H1 (cell line): ENCODE results near the gene PPP4R4. TPM values are rescaled to one million over a fixed set of nuclear protein-coding genes. Genes with fewer than 3 reads are reported as not detected.

Experiments used
- CTCF ChIA-PET: fragments of 300-600 bp; sonication (Branson Sonifier 250); formaldehyde crosslinking; loops from one replicate; lab custom pipeline; 2021; ENCODE audit not compliant: partially characterized antibody; lab: Charles Lee
- POLR2A ChIA-PET: fragments of 300-600 bp; sonication (Branson Sonifier 250); formaldehyde crosslinking; loops from one replicate; lab custom pipeline; 2021; ENCODE audit warnings: inconsistent platforms; ENCODE audit not compliant: partially characterized antibody; lab: Charles Lee
- DNase-seq, 2 experiments: peaks; one replicate each; pipeline versions ENCODE4 v3.0.0 to v3.0.0-alpha.2; 2010 to 2022; ENCODE audit warnings: low spot score in 2 of 2, low read depth in 1 of 2, mixed read lengths in 1 of 2
- FAIRE-seq: peaks from 2 replicates; lab custom pipeline; 2011; peaks lifted over from hg19 to GRCh38; lab: Jason Lieb, UNC
- H2AFZ ChIP-seq: 2 replicates; pipeline ENCODE4 v1.8.1; 2012; ENCODE audit warnings: low read length, inconsistent platforms
- H2AK5ac ChIP-seq: 2 replicates; pipeline ENCODE4 v1.6.1; 2013; ENCODE audit warnings: low read depth, low read length
- H2BK120ac ChIP-seq: replicated peaks from 2 replicates; pipeline ENCODE3; 2013; ENCODE audit warnings: low read depth, low read length, inconsistent platforms
- H2BK12ac ChIP-seq: 2 replicates; pipeline ENCODE4 v1.6.1; 2013; ENCODE audit warnings: low read depth, low read length
- H2BK15ac ChIP-seq: 2 replicates; pipeline ENCODE4 v1.6.1; 2013; ENCODE audit warnings: low read length
- H2BK20ac ChIP-seq: 2 replicates; pipeline ENCODE4 v1.6.1; 2013; ENCODE audit warnings: low read length
- H2BK5ac ChIP-seq: 2 replicates; pipeline ENCODE4 v1.6.1; 2013; ENCODE audit warnings: low read depth, low read length
- H3K14ac ChIP-seq: 2 replicates; pipeline ENCODE4 v1.6.1; 2013; ENCODE audit warnings: inconsistent platforms; ENCODE audit not compliant: insufficient read length
- H3K18ac ChIP-seq: 2 replicates; pipeline ENCODE4 v1.6.1; 2013; ENCODE audit warnings: low read length; ENCODE audit errors: extremely low read depth
- H3K23ac ChIP-seq: 2 replicates; pipeline ENCODE4 v1.6.1; 2013; ENCODE audit warnings: inconsistent platforms; ENCODE audit not compliant: insufficient read length
- H3K23me2 ChIP-seq: 2 replicates; pipeline ENCODE4 v1.6.1; 2013; ENCODE audit warnings: low read depth, low read length
- H3K27ac ChIP-seq: 2 replicates; pipeline ENCODE4 v1.6.1; 2011; ENCODE audit warnings: low read depth, low read length, inconsistent platforms
- H3K27me3 ChIP-seq, 4 experiments: replicated peaks in 1 of 4; 1 replicate in 1 of 4; 2 replicates in 3 of 4; pipeline versions ENCODE4 v1.6.1 to v1.8.1; 2011 to 2013; ENCODE audit warnings: low read length in 3 of 4, mild to moderate bottlenecking in 3 of 4, inconsistent platforms in 2 of 4, mixed read lengths in 2 of 4, moderate library complexity in 1 of 4; ENCODE audit not compliant: control insufficient read depth in 3 of 4, insufficient read depth in 3 of 4; ENCODE audit errors: extremely low read depth in 1 of 4
- H3K36me3 ChIP-seq, 4 experiments: 2 replicates each; pipeline versions ENCODE4 v1.6.1 to v1.8.1; 2011 to 2013; ENCODE audit warnings: mild to moderate bottlenecking in 4 of 4, low read length in 3 of 4, moderate library complexity in 2 of 4, control low read depth in 1 of 4, inconsistent platforms in 1 of 4; ENCODE audit not compliant: insufficient read depth in 4 of 4, control insufficient read depth in 2 of 4
- H3K4ac ChIP-seq: replicated peaks from 2 replicates; pipeline ENCODE3; 2013; ENCODE audit warnings: low read length, low read depth, mixed read lengths, inconsistent platforms; ENCODE audit not compliant: insufficient read length
- H3K4me1 ChIP-seq, 4 experiments: replicated peaks in 1 of 4; 1 replicate in 1 of 4; 2 replicates in 3 of 4; pipeline versions ENCODE4 v1.6.1 to v1.8.1; 2011 to 2013; ENCODE audit warnings: low read length in 3 of 4, inconsistent platforms in 2 of 4, mixed read lengths in 1 of 4; ENCODE audit not compliant: insufficient read depth in 4 of 4, control insufficient read depth in 3 of 4
- H3K4me2 ChIP-seq, 2 experiments: 2 replicates each; pipeline versions ENCODE4 v1.6.1 to v1.8.1; 2011 to 2013; ENCODE audit warnings: low read depth in 2 of 2, low read length in 2 of 2, control low read depth in 1 of 2, inconsistent platforms in 1 of 2, mild to moderate bottlenecking in 1 of 2; ENCODE audit not compliant: insufficient read depth in 1 of 2
- H3K4me3 ChIP-seq, 4 experiments: fragments of 200-600, 300-600 bp in 1 of 4; sonication (generic), shearing (Covaris generic), sonication (Bioruptor Twin) in 1 of 4; 2 replicates each; pipeline versions ENCODE4 v1.5.1 to v1.8.1; 2011 to 2016; ENCODE audit warnings: low read length in 4 of 4, low read depth in 3 of 4, control low read depth in 2 of 4, inconsistent platforms in 2 of 4, mild to moderate bottlenecking in 2 of 4, mixed read lengths in 1 of 4, moderate library complexity in 1 of 4; ENCODE audit not compliant: insufficient read depth in 2 of 4; ENCODE audit errors: extremely low read depth in 1 of 4
- H3K56ac ChIP-seq: replicated peaks from 2 replicates; pipeline ENCODE3; 2013; ENCODE audit warnings: low read depth, mild to moderate bottlenecking, mixed read lengths, low read length, inconsistent platforms; ENCODE audit not compliant: insufficient read length
- H3K79me1 ChIP-seq: 2 replicates; pipeline ENCODE4 v1.6.1; 2013; ENCODE audit warnings: low read depth, low read length, control low read depth
- H3K79me2 ChIP-seq, 2 experiments: 2 replicates each; pipeline versions ENCODE4 v1.6.1 to v1.8.1; 2012 to 2013; ENCODE audit warnings: low read length in 2 of 2, mild to moderate bottlenecking in 2 of 2, inconsistent platforms in 1 of 2; ENCODE audit not compliant: insufficient read depth in 2 of 2, control insufficient read depth in 1 of 2
- H3K9ac ChIP-seq, 4 experiments: replicated peaks in 1 of 4; 1 replicate in 1 of 4; 2 replicates in 3 of 4; pipeline versions ENCODE4 v1.6.1 to v1.8.1; 2011 to 2013; ENCODE audit warnings: low read depth in 3 of 4, low read length in 3 of 4, control low read depth in 2 of 4, mild to moderate bottlenecking in 2 of 4, moderate library complexity in 2 of 4, inconsistent platforms in 1 of 4; ENCODE audit errors: extremely low read depth in 1 of 4
- H3K9me3 ChIP-seq, 2 experiments: 2 replicates each; pipeline versions ENCODE4 v1.6.1 to v1.8.1; 2012 to 2013; ENCODE audit warnings: mild to moderate bottlenecking in 2 of 2, moderate library complexity in 2 of 2, control low read depth in 1 of 2, inconsistent platforms in 1 of 2, low read depth in 1 of 2, low read length in 1 of 2, mixed read lengths in 1 of 2; ENCODE audit not compliant: insufficient read depth in 2 of 2
- H4K20me1 ChIP-seq, 2 experiments: replicated peaks in 1 of 2; 2 replicates each; pipeline versions ENCODE3 to v1.8.1; 2011 to 2013; ENCODE audit warnings: inconsistent platforms in 2 of 2, low read length in 2 of 2, mild to moderate bottlenecking in 1 of 2; ENCODE audit not compliant: insufficient read depth in 2 of 2, control insufficient read depth in 1 of 2
- H4K5ac ChIP-seq: 2 replicates; pipeline ENCODE4 v1.6.1; 2013; ENCODE audit warnings: low read length, low read depth, mixed read lengths, inconsistent platforms; ENCODE audit not compliant: insufficient read length
- H4K8ac ChIP-seq: 2 replicates; pipeline ENCODE4 v1.8.0; 2013; ENCODE audit warnings: mild to moderate bottlenecking, moderate library complexity, low read length, inconsistent platforms; ENCODE audit not compliant: insufficient read depth; ENCODE audit errors: extremely low read depth
- H4K91ac ChIP-seq: replicated peaks from 2 replicates; pipeline ENCODE3; 2013; ENCODE audit warnings: low read length, mixed read lengths, inconsistent platforms; ENCODE audit not compliant: insufficient read length
- ASH2L ChIP-seq: fragments of 200-600, 300-600 bp; sonication (generic); IDR thresholded peaks from one replicate; pipeline ENCODE4 v1.7.1; 2017; ENCODE audit warnings: low read length
- BRCA1 ChIP-seq: IDR thresholded peaks from 2 replicates; pipeline ENCODE4 v1.6.1; 2012; ENCODE audit warnings: low read depth, low read length, improper control_type of control experiment
- CEBPB ChIP-seq: IDR thresholded peaks from 2 replicates; pipeline ENCODE4 v1.6.1; 2012; ENCODE audit warnings: low read depth, low read length
- EP300 ChIP-seq, 2 experiments: IDR thresholded peaks; 1 replicate in 1 of 2; 2 replicates in 1 of 2; pipeline ENCODE4 v1.6.1; 2011 to 2012; ENCODE audit warnings: low read depth in 2 of 2, low read length in 2 of 2, mild to moderate bottlenecking in 2 of 2, borderline replicate concordance in 1 of 2, inconsistent platforms in 1 of 2, moderate library complexity in 1 of 2
- EZH2 ChIP-seq: fragments of 200-600 bp; sonication (generic); IDR thresholded peaks from 2 replicates; pipeline ENCODE4 v1.7.1; 2012; ENCODE audit warnings: low read depth, mild to moderate bottlenecking, moderate library complexity, low read length, inconsistent platforms; ENCODE audit not compliant: severe bottlenecking
- JUN ChIP-seq: IDR thresholded peaks from 2 replicates; pipeline ENCODE4 v1.6.1; 2011; ENCODE audit warnings: low read depth, mild to moderate bottlenecking, improper control_type of control experiment, low read length
- POLR2A ChIP-seq, 2 experiments: IDR thresholded peaks; 1 replicate in 1 of 2; 2 replicates in 1 of 2; pipeline ENCODE4 v1.6.1; 2011; ENCODE audit warnings: low read depth in 2 of 2, low read length in 2 of 2, mild to moderate bottlenecking in 2 of 2; ENCODE audit errors: control extremely low read depth in 1 of 2
- RXRA ChIP-seq: IDR thresholded peaks from 2 replicates; pipeline ENCODE4 v1.6.1; 2011; ENCODE audit warnings: low read depth, mild to moderate bottlenecking, low read length, moderate library complexity; ENCODE audit not compliant: insufficient read depth
- TAF1 ChIP-seq: IDR thresholded peaks from 2 replicates; pipeline ENCODE4 v1.6.1; 2011; ENCODE audit warnings: mild to moderate bottlenecking, low read depth, low read length
- WGBS, 2 experiments: shearing (Covaris generic) in 1 of 2; methylation state at CpG; one replicate each; pipeline versions ENCODE4 v1.1.6 to v1.1.7; 2013 to 2015; ENCODE audit warnings: low lambda C conversion rate in 2 of 2, mixed read lengths in 2 of 2, inconsistent platforms in 1 of 2, low coverage in 1 of 2, missing lambda C conversion rate in 1 of 2; ENCODE audit not compliant: insufficient replicate concordance in 2 of 2, insufficient coverage in 1 of 2, insufficient read length in 1 of 2; ENCODE audit errors: extremely low coverage in 1 of 2, missing lambda C conversion rate in 1 of 2; 5-methylcytosine and 5-hydroxymethylcytosine counted together
- polyA plus RNA-seq, 7 experiments: library from polyadenylated mRNA; depleted of rRNA in 3 of 7; stranded (reverse) in 5 of 7; unstranded in 2 of 7; fragments of >200 nt in 5 of 7; fragments of 200-250 nt in 2 of 7; gene quantifications; 1 replicate in 5 of 7; 2 replicates in 1 of 7; 4 replicates in 1 of 7; pipeline versions ENCODE4 v1.2.1 to v1.2.3, GENCODE V29; 2011 to 2013; ENCODE audit warnings: missing spikeins in 2 of 7, mixed read lengths in 2 of 7
- total RNA-seq: library from RNA; stranded (reverse); fragmentation: NEBNext Ultra II Directional; extraction: Animal tissue kit (Norgen Biotek cat#: 25700); gene quantifications from 2 replicates; pipeline ENCODE4 v1.2.1, GENCODE V29; 2021

PPP4R4 gene
- total and polyA plus RNA-seq, 2 of the 8 experiments (the other 6 are each of a cell fraction or from before 2014, with no cell fraction given) = 3.3 to 9.6 TPM

- H3K9me3 ChIP-seq = peaks cover 0 to 4% of the 10 kb centered on the region in 2 experiments; a peak in 2 of 4 replicates
- DNase-seq (no peak), FAIRE-seq (no peak)
- H3K4me3 ChIP-seq = no peak overlapping the region
- H3K27me3 ChIP-seq = no peaks in the 10 kb centered on the region
- no peak overlapping the region for H2AK5ac ChIP-seq
- peaks cover 0 to 4% (median 0%) of the 10 kb centered on the region in 4 experiments; a peak in 1 of 8 replicates for H3K36me3 ChIP-seq
- no peaks in the 10 kb centered on the region for H3K79me2 ChIP-seq
- H2BK20ac ChIP-seq = no peak overlapping the region
- H3K4me2 ChIP-seq = no peak overlapping the region
- H2BK12ac ChIP-seq = no peak overlapping the region
- H2BK15ac ChIP-seq = no peak overlapping the region
- no peak overlapping the region for H4K8ac ChIP-seq
- no peak overlapping the region for H4K5ac ChIP-seq
- no peak overlapping the region for H3K56ac ChIP-seq
- no peak overlapping the region for H2BK5ac ChIP-seq
- no peak overlapping the region for H4K91ac ChIP-seq
- no peak overlapping the region for H3K23ac ChIP-seq
- no peaks in the 10 kb centered on the region for H3K23me2 ChIP-seq
- TF ChIP-seq POLR2A (IDR thresholded peaks at IDR 0.05; ENCODE audit: control extremely low read depth in 1 of 2, low read depth in 2 of 2, low read length in 2 of 2) = no peak
- no peak for TF ChIP-seq TAF1
- TF ChIP-seq CEBPB = no peak
- no peak for TF ChIP-seq BRCA1
- TF ChIP-seq JUN = no peak
- TF ChIP-seq ASH2L = no peak
- TF ChIP-seq EZH2 = no peak
- TF ChIP-seq EP300 (IDR thresholded peaks at IDR 0.05; ENCODE audit: borderline replicate concordance in 1 of 2, low read depth in 2 of 2, low read length in 2 of 2) = no peak
- no peak for TF ChIP-seq RXRA
- no peak overlapping the region for H3K14ac ChIP-seq
- no peak overlapping the region for H2BK120ac ChIP-seq
- no peaks in the 10 kb centered on the region for H4K20me1 ChIP-seq
- ChIA-PET CTCF (no interaction called here), POLR2A (no interaction called here)
- H3K27ac ChIP-seq = no peak overlapping the region
- H3K9ac ChIP-seq = no peak overlapping the region
- H3K18ac ChIP-seq = no peak overlapping the region
- H3K4ac ChIP-seq = no peak overlapping the region
- no peaks in the 10 kb centered on the region for H3K79me1 ChIP-seq
- H3K4me1 ChIP-seq = peaks cover 0 to 5% (median 2%) of the 10 kb centered on the region in 4 experiments; a peak in 2 of 7 replicates
- H2AFZ ChIP-seq = no peak overlapping the region
- 97% methylated on average over 1 of the region's 1 CpG; no CpG with 5 or more reads in 1 of the 2 experiments for WGBS, 2 experiments
Observed at GRCh38 chr14:94213021-94213420, 38.9 kb downstream of the PPP4R4 start.
